ENCODE results near the gene BRD3OS. TPM values are rescaled to one million over a fixed set of nuclear protein-coding genes. Genes with fewer than 3 reads are reported as not detected.

Gene BRD3OS
- total and polyA plus RNA-seq, 2 of the 13 experiments (the other 11 are each of a cell fraction or from before 2014, with no cell fraction given), result 4.9 to 5.7 TPM

DNA sequence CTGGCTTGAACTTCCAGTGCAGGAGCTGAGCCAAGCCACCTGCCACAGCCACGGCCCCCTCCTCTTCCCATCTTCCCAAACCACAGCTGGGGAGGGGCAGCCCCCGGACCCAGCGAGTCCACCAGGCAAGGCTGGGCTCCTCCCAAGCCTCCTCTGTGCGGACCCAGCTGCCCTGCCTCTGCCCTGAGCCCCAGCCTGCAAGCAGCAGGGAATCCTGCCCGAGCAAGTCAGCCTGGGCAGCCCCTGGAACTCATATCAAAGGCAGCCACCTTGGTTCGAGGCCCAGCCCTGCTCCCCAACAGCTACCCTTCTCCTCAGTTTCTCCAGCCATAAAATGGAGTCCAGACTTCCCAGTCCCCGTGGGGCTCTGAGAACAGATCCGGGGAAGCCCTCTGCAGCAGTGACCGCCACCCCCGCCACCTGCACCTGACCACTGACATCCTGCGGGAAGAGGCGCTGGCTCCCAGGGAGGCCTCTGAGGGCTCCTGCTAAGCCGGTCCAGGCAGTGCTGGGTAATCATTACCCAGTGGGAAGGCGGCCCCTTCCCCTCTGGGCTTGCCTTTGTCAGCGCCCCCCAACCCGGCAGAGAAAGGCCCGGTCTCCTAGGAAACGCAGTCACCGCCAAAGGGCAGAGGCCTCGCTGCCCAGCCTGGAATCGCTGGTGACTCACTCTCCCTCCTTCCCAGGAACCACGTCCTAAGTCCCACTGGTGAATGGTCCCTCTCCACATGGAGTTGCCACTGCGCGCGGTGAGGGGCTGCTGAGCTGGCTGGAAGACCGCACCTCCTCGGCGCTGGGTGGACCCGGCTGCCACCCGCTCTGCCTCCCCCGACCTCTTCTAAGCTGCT lies 34.7 kb upstream of the BRD3OS start (continued):
- TF ChIP-seq EP300 (IDR thresholded peaks at IDR 0.05; ENCODE audit: low read depth in 2 of 2, low read length in 2 of 2), result no peak
- TF ChIP-seq EP300 (CRISPR knock-in tag; IDR thresholded peaks at IDR 0.05; ENCODE audit: borderline replicate concordance), result no peak
- peak; percentile 61 for TF ChIP-seq SALL1 (CRISPR knock-in tag; IDR thresholded peaks at IDR 0.05)
- TF ChIP-seq MAFF (IDR thresholded peaks at IDR 0.05; ENCODE audit: low read depth, low read length), result no peak
- no peak for TF ChIP-seq FOXM1 (CRISPR knock-in tag; IDR thresholded peaks at IDR 0.05)
- TF ChIP-seq SRY (CRISPR knock-in tag; IDR thresholded peaks at IDR 0.05), result no peak
- TF ChIP-seq SMYD3 (CRISPR knock-in tag; IDR thresholded peaks at IDR 0.05), result no peak
- TF ChIP-seq, protein P1, sequence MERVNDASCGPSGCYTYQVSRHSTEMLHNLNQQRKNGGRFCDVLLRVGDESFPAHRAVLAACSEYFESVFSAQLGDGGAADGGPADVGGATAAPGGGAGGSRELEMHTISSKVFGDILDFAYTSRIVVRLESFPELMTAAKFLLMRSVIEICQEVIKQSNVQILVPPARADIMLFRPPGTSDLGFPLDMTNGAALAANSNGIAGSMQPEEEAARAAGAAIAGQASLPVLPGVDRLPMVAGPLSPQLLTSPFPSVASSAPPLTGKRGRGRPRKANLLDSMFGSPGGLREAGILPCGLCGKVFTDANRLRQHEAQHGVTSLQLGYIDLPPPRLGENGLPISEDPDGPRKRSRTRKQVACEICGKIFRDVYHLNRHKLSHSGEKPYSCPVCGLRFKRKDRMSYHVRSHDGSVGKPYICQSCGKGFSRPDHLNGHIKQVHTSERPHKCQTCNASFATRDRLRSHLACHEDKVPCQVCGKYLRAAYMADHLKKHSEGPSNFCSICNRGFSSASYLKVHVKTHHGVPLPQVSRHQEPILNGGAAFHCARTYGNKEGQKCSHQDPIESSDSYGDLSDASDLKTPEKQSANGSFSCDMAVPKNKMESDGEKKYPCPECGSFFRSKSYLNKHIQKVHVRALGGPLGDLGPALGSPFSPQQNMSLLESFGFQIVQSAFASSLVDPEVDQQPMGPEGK (CRISPR knock-in tag; IDR thresholded peaks at IDR 0.05), result peak; percentile 91
- TF ChIP-seq, protein P2, sequence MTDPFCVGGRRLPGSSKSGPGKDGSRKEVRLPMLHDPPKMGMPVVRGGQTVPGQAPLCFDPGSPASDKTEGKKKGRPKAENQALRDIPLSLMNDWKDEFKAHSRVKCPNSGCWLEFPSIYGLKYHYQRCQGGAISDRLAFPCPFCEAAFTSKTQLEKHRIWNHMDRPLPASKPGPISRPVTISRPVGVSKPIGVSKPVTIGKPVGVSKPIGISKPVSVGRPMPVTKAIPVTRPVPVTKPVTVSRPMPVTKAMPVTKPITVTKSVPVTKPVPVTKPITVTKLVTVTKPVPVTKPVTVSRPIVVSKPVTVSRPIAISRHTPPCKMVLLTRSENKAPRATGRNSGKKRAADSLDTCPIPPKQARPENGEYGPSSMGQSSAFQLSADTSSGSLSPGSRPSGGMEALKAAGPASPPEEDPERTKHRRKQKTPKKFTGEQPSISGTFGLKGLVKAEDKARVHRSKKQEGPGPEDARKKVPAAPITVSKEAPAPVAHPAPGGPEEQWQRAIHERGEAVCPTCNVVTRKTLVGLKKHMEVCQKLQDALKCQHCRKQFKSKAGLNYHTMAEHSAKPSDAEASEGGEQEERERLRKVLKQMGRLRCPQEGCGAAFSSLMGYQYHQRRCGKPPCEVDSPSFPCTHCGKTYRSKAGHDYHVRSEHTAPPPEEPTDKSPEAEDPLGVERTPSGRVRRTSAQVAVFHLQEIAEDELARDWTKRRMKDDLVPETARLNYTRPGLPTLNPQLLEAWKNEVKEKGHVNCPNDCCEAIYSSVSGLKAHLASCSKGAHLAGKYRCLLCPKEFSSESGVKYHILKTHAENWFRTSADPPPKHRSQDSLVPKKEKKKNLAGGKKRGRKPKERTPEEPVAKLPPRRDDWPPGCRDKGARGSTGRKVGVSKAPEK (CRISPR knock-in tag; IDR thresholded peaks at IDR 0.05; ENCODE audit: borderline replicate concordance), result no peak
- TF ChIP-seq ZNF382 (CRISPR knock-in tag; IDR thresholded peaks at IDR 0.05; ENCODE audit: borderline replicate concordance), result no peak
- TF ChIP-seq, protein P3, sequence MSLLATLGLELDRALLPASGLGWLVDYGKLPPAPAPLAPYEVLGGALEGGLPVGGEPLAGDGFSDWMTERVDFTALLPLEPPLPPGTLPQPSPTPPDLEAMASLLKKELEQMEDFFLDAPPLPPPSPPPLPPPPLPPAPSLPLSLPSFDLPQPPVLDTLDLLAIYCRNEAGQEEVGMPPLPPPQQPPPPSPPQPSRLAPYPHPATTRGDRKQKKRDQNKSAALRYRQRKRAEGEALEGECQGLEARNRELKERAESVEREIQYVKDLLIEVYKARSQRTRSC (CRISPR knock-in tag; IDR thresholded peaks at IDR 0.05; ENCODE audit: low read depth), result no peak
- TF ChIP-seq, protein P4, sequence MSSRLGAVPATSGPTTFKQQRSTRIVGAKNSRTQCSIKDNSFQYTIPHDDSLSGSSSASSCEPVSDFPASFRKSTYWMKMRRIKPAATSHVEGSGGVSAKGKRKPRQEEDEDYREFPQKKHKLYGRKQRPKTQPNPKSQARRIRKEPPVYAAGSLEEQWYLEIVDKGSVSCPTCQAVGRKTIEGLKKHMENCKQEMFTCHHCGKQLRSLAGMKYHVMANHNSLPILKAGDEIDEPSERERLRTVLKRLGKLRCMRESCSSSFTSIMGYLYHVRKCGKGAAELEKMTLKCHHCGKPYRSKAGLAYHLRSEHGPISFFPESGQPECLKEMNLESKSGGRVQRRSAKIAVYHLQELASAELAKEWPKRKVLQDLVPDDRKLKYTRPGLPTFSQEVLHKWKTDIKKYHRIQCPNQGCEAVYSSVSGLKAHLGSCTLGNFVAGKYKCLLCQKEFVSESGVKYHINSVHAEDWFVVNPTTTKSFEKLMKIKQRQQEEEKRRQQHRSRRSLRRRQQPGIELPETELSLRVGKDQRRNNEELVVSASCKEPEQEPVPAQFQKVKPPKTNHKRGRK (CRISPR knock-in tag; IDR thresholded peaks at IDR 0.05), result no peak
- no peak for TF ChIP-seq NKX3-1 (CRISPR knock-in tag; IDR thresholded peaks at IDR 0.05)
- no peak for TF ChIP-seq SIN3B (IDR thresholded peaks at IDR 0.05; ENCODE audit: low read length)
- TF ChIP-seq REL (CRISPR knock-in tag; conservative IDR thresholded peaks at IDR 0.05), result no peak
- no peak for TF ChIP-seq ZNF781 (CRISPR knock-in tag; IDR thresholded peaks at IDR 0.05; ENCODE audit: borderline replicate concordance, not compliant biosample characterization)
- no peak for TF ChIP-seq RAD51 (IDR thresholded peaks at IDR 0.05; ENCODE audit: borderline replicate concordance)
- TF ChIP-seq CENPX (CRISPR knock-in tag; IDR thresholded peaks at IDR 0.05), result no peak
- TF ChIP-seq POLR2G (IDR thresholded peaks at IDR 0.05; ENCODE audit: low read depth, low read length), result peak; percentile 66; the same call in 1 of the 2 replicates
- no peak for TF ChIP-seq GABPA (IDR thresholded peaks at IDR 0.05; ENCODE audit: low read depth, low read length)
- TF ChIP-seq GABPA (CRISPR knock-in tag; IDR thresholded peaks at IDR 0.05; ENCODE audit: low read depth), result peak; percentile 74
- no peak for TF ChIP-seq ETV6 (CRISPR knock-in tag; conservative IDR thresholded peaks at IDR 0.05)
- no peak for TF ChIP-seq ZC3H4 (CRISPR knock-in tag; IDR thresholded peaks at IDR 0.05; ENCODE audit: borderline replicate concordance)
